Measurements from ENCODE around the gene ENTPD1. TPM values are rescaled to one million over a fixed set of nuclear protein-coding genes. Genes with fewer than 3 reads are reported as not detected.

The ENTPD1 gene
- total and polyA plus RNA-seq, 9 of the 15 experiments (the other 6 are each of a cell fraction or from before 2014, with no cell fraction given): 0.07 to 1.5 (median 0.37) TPM

- BruUV-seq (replicated peaks): no TSS peak
- H3K4me2 ChIP-seq (ENCODE audit: insufficient read depth, low read length): no peak overlapping the region
- H3K36me3 ChIP-seq (ENCODE audit: control insufficient read depth, insufficient read depth, low read length): peaks cover 20% of the 10 kb centered on the region; the same call in 1 of the 3 replicates
- intact Hi-C loops (cut with micrococcal nuclease) (no loop called here), in situ Hi-C loops (cut with MboI) (no loop called here)
- no peaks in the 10 kb centered on the region for H3K79me2 ChIP-seq (ENCODE audit: control insufficient read depth, insufficient read depth, low read length)
- no peak for DNase-seq (ENCODE audit: extremely low read depth in 1 of 4, low spot score in 3 of 4)
- ATAC-seq: no peak
- FAIRE-seq: no peak
- no peaks in the 10 kb centered on the region for H3K4me1 ChIP-seq (replicated peaks in 1 of 2; ENCODE audit: control insufficient read depth in 2 of 2, insufficient read depth in 2 of 2, low read length in 2 of 2)
- H3K9me3 ChIP-seq (replicated peaks; ENCODE audit: control insufficient read depth, insufficient read depth, low read depth, low read length): no peaks in the 10 kb centered on the region
- H3K27ac ChIP-seq (ENCODE audit: extremely low read depth, low read depth, low read length): no peak overlapping the region
- H4K20me1 ChIP-seq (replicated peaks; ENCODE audit: control insufficient read depth, insufficient read depth, low read length): no peaks in the 10 kb centered on the region
- no peaks in the 10 kb centered on the region for H3K9me1 ChIP-seq (ENCODE audit: control insufficient read depth, insufficient read depth, low read length)
- H3K4me3 ChIP-seq: no peak overlapping the region
- ChIA-PET POLR2A (no interaction called here), CTCF (ENCODE audit: low intra/inter-chr PET ratio) (no interaction called here)
- H3K9ac ChIP-seq (ENCODE audit: insufficient read depth in 1 of 2, low read depth in 2 of 2, low read length in 2 of 2): no peak overlapping the region
- H3K27me3 ChIP-seq (ENCODE audit: control insufficient read depth in 2 of 2, insufficient read depth in 2 of 2, low read length in 2 of 2): no peaks in the 10 kb centered on the region
- TF ChIP-seq TGIF2 (CRISPR knock-in tag; IDR thresholded peaks at IDR 0.05) (no peak), BRCA1 (IDR thresholded peaks at IDR 0.05) (no peak), BRCA1 (CRISPR knock-in tag; IDR thresholded peaks at IDR 0.05) (no peak), BACH1 (tag; IDR thresholded peaks at IDR 0.05) (no peak), PHB2 (IDR thresholded peaks at IDR 0.05; ENCODE audit: low read depth) (no peak), MYBL2 (IDR thresholded peaks at IDR 0.05; ENCODE audit: low read depth) (no peak), MYBL2 (CRISPR knock-in tag; IDR thresholded peaks at IDR 0.05; ENCODE audit: borderline replicate concordance) (no peak), TAF9B (IDR thresholded peaks at IDR 0.05; ENCODE audit: partially characterized antibody) (no peak), ZSCAN29 (IDR thresholded peaks at IDR 0.05) (no peak), HDAC8 (tag; IDR thresholded peaks at IDR 0.05) (no peak), ZNF354B (CRISPR knock-in tag; IDR thresholded peaks at IDR 0.05) (no peak), EWSR1 (IDR thresholded peaks at IDR 0.05; ENCODE audit: borderline replicate concordance, low read depth, partially characterized antibody) (no peak), DDX20 (tag; IDR thresholded peaks at IDR 0.05; ENCODE audit: low read depth) (no peak), NR4A1 (CRISPR knock-in tag; IDR thresholded peaks at IDR 0.05) (no peak), NR4A1 (tag; IDR thresholded peaks at IDR 0.05) (no peak), MAZ (CRISPR knock-in tag; conservative IDR thresholded peaks at IDR 0.05 in 1 of 2, IDR thresholded peaks at IDR 0.05 in 1 of 2) (no peak), PREB (CRISPR knock-in tag; IDR thresholded peaks at IDR 0.05) (no peak), ZNF561 (CRISPR knock-in tag; conservative IDR thresholded peaks at IDR 0.05) (no peak), TCFL5 (CRISPR knock-in tag; conservative IDR thresholded peaks at IDR 0.05) (no peak), NBN (IDR thresholded peaks at IDR 0.05; ENCODE audit: low read depth) (no peak)
- WGBS (ENCODE audit: insufficient coverage, low coverage, missing lambda C conversion rate): 94% methylated on average over 2 of the region's 2 CpGs
- H2AFZ ChIP-seq (ENCODE audit: low read depth, low read length): no peak overlapping the region
Observed at GRCh38 chr10:95873139-95873538, 117.2 kb downstream of the ENTPD1 start.

Data from K562 (cell line).